HG03432 (cell line): ENCODE data around the gene TK1.

Source experiments
- ATAC-seq: cut with Tn5 transposase; IDR thresholded peaks from one replicate; pipeline ENCODE4 v1.9.1; 2021; ENCODE audit warnings: mild to moderate bottlenecking, moderate library complexity; ENCODE audit not compliant: unreplicated experiment

Gene TK1

GRCh38 chr17:78125138-78125913 lies 61.5 kb downstream of the TK1 start:
- ATAC-seq = no peak

- no peak for ATAC-seq
Measured at GRCh38 chr17:78124836-78125137, 62.1 kb downstream of the TK1 start.
